SK-N-SH (cell line): ENCODE results near the gene FMO2. TPM values are rescaled to one million over a fixed set of nuclear protein-coding genes. Genes with fewer than 3 reads are reported as not detected.

ENCODE experiments used
- CTCF ChIA-PET: fragments of 300-600, 350-600 bp; formaldehyde crosslinking; extraction: SDS; loops from one replicate; lab custom pipeline; 2021; lab: Yijun Ruan, JAX
- POLR2A ChIA-PET: fragments of 350-600 bp; sonication (Branson Sonifier 250); formaldehyde crosslinking; extraction: SDS; loops from one replicate; lab custom pipeline; 2020; ENCODE audit warnings: antibody characterized with exemption, inconsistent platforms; lab: Yijun Ruan, JAX
- DNase-seq: peaks from one replicate; pipeline ENCODE4 v3.0.0; 2012
- H2AFZ ChIP-seq: fragments of 200-600 bp; sonication (generic); 2 replicates; pipeline ENCODE4 v1.8.1; 2016; ENCODE audit warnings: antibody characterized with exemption, mild to moderate bottlenecking, low read depth
- H3F3A ChIP-seq: fragments of 200-600 bp; sonication (generic); replicated peaks from 2 replicates; pipeline ENCODE3; 2016; ENCODE audit warnings: antibody characterized with exemption, mild to moderate bottlenecking; ENCODE audit not compliant: insufficient read depth
- H3K27ac ChIP-seq, 2 experiments: fragments of 200-500 bp in 1 of 2; fragments of 200-600 bp in 1 of 2; sonication (Bioruptor generic) in 1 of 2; sonication (generic), shearing (Covaris generic) in 1 of 2; 2 replicates each; pipeline versions ENCODE4 v1.5.1 to v1.6.1; 2014 to 2016; ENCODE audit warnings: low read depth in 2 of 2, inconsistent platforms in 1 of 2, low read length in 1 of 2, mild to moderate bottlenecking in 1 of 2, mixed read lengths in 1 of 2
- H3K27me3 ChIP-seq: fragments of 200-600 bp; sonication (generic), shearing (Covaris generic); 2 replicates; pipeline ENCODE4 v1.6.1; 2016; ENCODE audit warnings: mixed run types; ENCODE audit not compliant: insufficient read depth
- H3K36me3 ChIP-seq, 2 experiments: fragments of 200-500 bp in 1 of 2; fragments of 200-600 bp in 1 of 2; sonication (Bioruptor generic) in 1 of 2; sonication (generic) in 1 of 2; replicated peaks in 1 of 2; 2 replicates each; pipeline versions ENCODE3 to v1.5.1; 2014 to 2016; ENCODE audit warnings: low read length in 1 of 2, mild to moderate bottlenecking in 1 of 2; ENCODE audit not compliant: insufficient read depth in 2 of 2, control insufficient read depth in 1 of 2
- H3K4me1 ChIP-seq, 2 experiments: fragments of 200-500 bp in 1 of 2; fragments of 200-600 bp in 1 of 2; sonication (Bioruptor generic) in 1 of 2; sonication (generic), shearing (Covaris generic) in 1 of 2; 2 replicates each; pipeline versions ENCODE4 v1.5.1 to v1.6.1; 2014 to 2016; ENCODE audit warnings: low read depth in 1 of 2, low read length in 1 of 2, mixed run types in 1 of 2; ENCODE audit not compliant: insufficient read depth in 2 of 2, control insufficient read depth in 1 of 2
- H3K4me2 ChIP-seq: fragments of 200-600 bp; sonication (generic), shearing (Covaris generic); 2 replicates; pipeline ENCODE4 v1.6.1; 2017; ENCODE audit warnings: mixed run types
- H3K4me3 ChIP-seq, 2 experiments: fragments of 200-500 bp in 1 of 2; fragments of 200-600 bp in 1 of 2; sonication (Bioruptor generic) in 1 of 2; sonication (generic), shearing (Covaris generic) in 1 of 2; 2 replicates each; pipeline versions ENCODE4 v1.5.1 to v1.8.1; 2014 to 2016; ENCODE audit warnings: low read depth in 2 of 2, inconsistent platforms in 1 of 2, low read length in 1 of 2, mild to moderate bottlenecking in 1 of 2, mixed read lengths in 1 of 2, moderate library complexity in 1 of 2
- H3K79me2 ChIP-seq: fragments of 200-600 bp; sonication (generic); 2 replicates; pipeline ENCODE4 v1.8.1; 2017; ENCODE audit warnings: mild to moderate bottlenecking; ENCODE audit not compliant: insufficient read depth
- H3K9ac ChIP-seq: fragments of 200-600 bp; sonication (generic); 2 replicates; pipeline ENCODE4 v1.6.1; 2017; ENCODE audit warnings: mixed run types
- H3K9me2 ChIP-seq: fragments of 200-600 bp; sonication (generic); 2 replicates; pipeline ENCODE4 v1.6.1; 2017; ENCODE audit warnings: mixed run types
- H3K9me3 ChIP-seq: fragments of 200-600 bp; sonication (generic); 2 replicates; pipeline ENCODE4 v1.6.1; 2017; ENCODE audit warnings: mixed run types, mild to moderate bottlenecking, moderate library complexity
- H4K20me1 ChIP-seq: fragments of 200-600 bp; sonication (generic); 2 replicates; pipeline ENCODE4 v1.6.1; 2017; ENCODE audit warnings: mild to moderate bottlenecking, mixed run types; ENCODE audit not compliant: insufficient read depth
- ELF1 ChIP-seq: IDR thresholded peaks from 2 replicates; pipeline ENCODE4 v1.4.0; 2012
- EP300 ChIP-seq, 2 experiments: IDR thresholded peaks; 2 replicates each; pipeline versions ENCODE4 v1.4.0 to v1.6.1; 2012; ENCODE audit warnings: borderline replicate concordance in 1 of 2, low read depth in 1 of 2, low read length in 1 of 2
- EZH2phosphoT487 ChIP-seq: fragments of 200-600 bp; sonication (generic); IDR thresholded peaks from 2 replicates; pipeline ENCODE4 v1.6.1; 2017; ENCODE audit warnings: low read depth, mixed run types, mild to moderate bottlenecking, antibody characterized with exemption, moderate library complexity, borderline replicate concordance
- FOXJ3 ChIP-seq: sonication (generic); formaldehyde crosslinking; IDR thresholded peaks from 2 replicates; pipeline ENCODE4 v1.5.1; 2020; ENCODE audit warnings: mild to moderate bottlenecking, missing genetic modification reagents
- FOXM1 ChIP-seq: IDR thresholded peaks from 2 replicates; pipeline ENCODE4 v1.4.0; 2012; ENCODE audit warnings: low read depth, mild to moderate bottlenecking
- GABPA ChIP-seq: IDR thresholded peaks from 2 replicates; pipeline ENCODE4 v1.4.0; 2012; ENCODE audit warnings: low read depth, mild to moderate bottlenecking
- JUND ChIP-seq: IDR thresholded peaks from 2 replicates; pipeline ENCODE4 v1.4.0; 2012
- MXI1 ChIP-seq: IDR thresholded peaks from 2 replicates; pipeline ENCODE4 v1.6.1; 2012; ENCODE audit warnings: mild to moderate bottlenecking, low read depth, low read length, improper control_type of control experiment
- NFIC ChIP-seq: IDR thresholded peaks from 2 replicates; pipeline ENCODE4 v1.4.0; 2012; ENCODE audit warnings: borderline replicate concordance
- NRF1 ChIP-seq: IDR thresholded peaks from 2 replicates; pipeline ENCODE4 v1.6.1; 2012; ENCODE audit warnings: low read depth, mild to moderate bottlenecking, low read length
- PBX3 ChIP-seq: IDR thresholded peaks from 2 replicates; pipeline ENCODE4; 2012
- POLR2AphosphoS5 ChIP-seq: IDR thresholded peaks from 2 replicates; pipeline ENCODE4 v1.6.1; 2012; ENCODE audit warnings: low read depth, low read length
- RCOR1 ChIP-seq: fragments of 150-350 bp; IDR thresholded peaks from 2 replicates; pipeline ENCODE4 v1.6.1; 2017; ENCODE audit warnings: antibody characterized with exemption, low read length
- SIN3A ChIP-seq: IDR thresholded peaks from 2 replicates; pipeline ENCODE4 v1.6.1; 2012; ENCODE audit warnings: low read depth, mild to moderate bottlenecking, low read length, moderate library complexity, borderline replicate concordance
- SMC3 ChIP-seq: IDR thresholded peaks from 2 replicates; pipeline ENCODE4 v1.6.1; 2012; ENCODE audit warnings: low read depth, low read length, improper control_type of control experiment
- USF1 ChIP-seq: IDR thresholded peaks from 2 replicates; pipeline ENCODE4 v1.4.0; 2012; ENCODE audit warnings: low read depth, borderline replicate concordance
- USF2 ChIP-seq: fragments of 150-350 bp; IDR thresholded peaks from 2 replicates; pipeline ENCODE4 v1.6.1; 2017; ENCODE audit warnings: antibody characterized with exemption, low read length, low read depth, borderline replicate concordance
- YY1 ChIP-seq: IDR thresholded peaks from 2 replicates; pipeline ENCODE4 v1.4.0; 2012; ENCODE audit warnings: low read depth, mild to moderate bottlenecking
- WGBS: methylation state at CpG from one replicate; pipeline ENCODE4 v1.1.6; 2017; ENCODE audit warnings: low lambda C conversion rate; 5-methylcytosine and 5-hydroxymethylcytosine counted together
- polyA plus RNA-seq, 3 experiments: library from polyadenylated mRNA; depleted of rRNA; stranded (reverse); fragments of >200 nt; gene quantifications; 2 replicates each; pipeline ENCODE4 v1.2.3, GENCODE V29; 2012
- TF ChIP-seq, protein P1 (sequence below): IDR thresholded peaks from 2 replicates; pipeline ENCODE4 v1.4.0; 2012; ENCODE audit warnings: low read depth
- TF ChIP-seq, protein P2 (sequence below): fragments of 150-350 bp; IDR thresholded peaks from 2 replicates; pipeline ENCODE4 v1.6.1; 2016; ENCODE audit warnings: mild to moderate bottlenecking, low read depth, low read length
- TF ChIP-seq, protein P3 (sequence below): IDR thresholded peaks from 2 replicates; pipeline ENCODE4 v1.6.1; 2012; ENCODE audit warnings: mild to moderate bottlenecking, low read depth, low read length, moderate library complexity

FMO2 gene
- polyA plus RNA-seq, 1 of the 3 experiments (the other 2 are of a cell fraction): not detected

GRCh38 chr1:171196351-171196750, 11.3 kb downstream of the FMO2 start:
- H3K4me1 ChIP-seq: no peaks in the 10 kb centered on the region
- 6% methylated on average over 3 of the region's 3 CpGs for whole genome bisulfite sequencing
- POLR2A ChIA-PET: no interaction called here
- no peaks in the 10 kb centered on the region for H3K79me2 ChIP-seq
- H3K27ac ChIP-seq: no peak overlapping the region
- no peaks in the 10 kb centered on the region for H3K9me2 ChIP-seq
- H3K36me3 ChIP-seq: no peaks in the 10 kb centered on the region
- H3F3A ChIP-seq: no peaks in the 10 kb centered on the region
- H3K4me3 ChIP-seq: no peak overlapping the region
- no peak for TF ChIP-seq NFIC
- TF ChIP-seq SMC3: no peak
- TF ChIP-seq ELF1: no peak
- no peak for TF ChIP-seq YY1
- TF ChIP-seq NRF1: no peak
- no peak for TF ChIP-seq JUND
- TF ChIP-seq POLR2AphosphoS5: no peak
- TF ChIP-seq, protein P1, sequence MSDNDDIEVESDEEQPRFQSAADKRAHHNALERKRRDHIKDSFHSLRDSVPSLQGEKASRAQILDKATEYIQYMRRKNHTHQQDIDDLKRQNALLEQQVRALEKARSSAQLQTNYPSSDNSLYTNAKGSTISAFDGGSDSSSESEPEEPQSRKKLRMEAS: no peak
- no peak for TF ChIP-seq MXI1
- no peak for TF ChIP-seq SIN3A
- no peak for TF ChIP-seq EZH2phosphoT487
- no peak for TF ChIP-seq PBX3
- no peak overlapping the region for H2AFZ ChIP-seq
- no peak overlapping the region for H3K4me2 ChIP-seq
- no peak for DNase-seq
- H3K9ac ChIP-seq: no peak overlapping the region
- H3K9me3 ChIP-seq: no peaks in the 10 kb centered on the region
- peaks cover 52% of the 10 kb centered on the region; the same call in 1 of the 2 replicates for H3K27me3 ChIP-seq
- CTCF ChIA-PET: interaction anchor here (1.4 kb wide), 1 partner anchor 229 kb away, joined by 3 read pairs; no protein-coding TSS in a partner anchor
- no peaks in the 10 kb centered on the region for H4K20me1 ChIP-seq

DNA sequence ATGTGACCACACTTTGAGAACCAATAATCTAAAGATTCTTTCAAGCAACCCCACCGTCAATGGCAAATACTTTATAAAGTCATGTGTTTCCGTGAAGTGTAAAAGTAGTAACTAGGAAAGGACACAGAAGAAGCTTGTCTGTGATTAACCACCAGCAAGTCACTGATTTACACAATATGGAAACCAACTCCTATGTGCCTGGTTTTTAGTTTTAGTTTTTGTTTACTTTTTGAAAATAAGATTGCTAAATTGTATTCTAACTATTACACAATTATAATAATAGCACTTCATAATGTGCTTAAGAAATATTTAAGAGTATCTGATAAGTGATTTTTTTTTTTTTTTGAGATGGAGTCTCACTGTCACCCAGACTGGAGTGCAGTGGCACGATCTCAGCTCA, 13.0 kb downstream of the FMO2 start:
- Histone ChIP-seq H3K9me3 (no peaks in the 10 kb centered on the region), H3K9ac (no peak overlapping the region), H3K27ac (no peak overlapping the region), H3K4me1 (no peaks in the 10 kb centered on the region), H3K4me2 (no peak overlapping the region), H3K36me3 (no peaks in the 10 kb centered on the region), H3K27me3 (peaks cover 58% of the 10 kb centered on the region; the same call in 1 of the 2 replicates), H3K9me2 (no peaks in the 10 kb centered on the region), H3K79me2 (no peaks in the 10 kb centered on the region), H3K4me3 (no peak overlapping the region), H2AFZ (no peak overlapping the region), H3F3A (no peaks in the 10 kb centered on the region), H4K20me1 (no peaks in the 10 kb centered on the region)
- POLR2A ChIA-PET: no interaction called here
- CTCF ChIA-PET: interaction anchor here (0.8 to 1.5 kb wide), 2 partner anchors 9 to 14 kb away, joined by 4 read pairs; no protein-coding TSS in a partner anchor
- 5% methylated on average over 3 of the region's 3 CpGs for WGBS
- DNase-seq: no peak
- TF ChIP-seq JUND (no peak), USF2 (no peak), USF1 (no peak), FOXJ3 (CRISPR knock-in tag) (no peak), YY1 (no peak), MXI1 (no peak), NFIC (no peak), NRF1 (no peak), FOXM1 (no peak), GABPA (no peak), EP300 (IDR thresholded peaks at IDR 0.05; ENCODE audit: borderline replicate concordance in 1 of 2, low read depth in 1 of 2, low read length in 1 of 2) (no peak), RCOR1 (no peak)
- TF ChIP-seq, protein P2, sequence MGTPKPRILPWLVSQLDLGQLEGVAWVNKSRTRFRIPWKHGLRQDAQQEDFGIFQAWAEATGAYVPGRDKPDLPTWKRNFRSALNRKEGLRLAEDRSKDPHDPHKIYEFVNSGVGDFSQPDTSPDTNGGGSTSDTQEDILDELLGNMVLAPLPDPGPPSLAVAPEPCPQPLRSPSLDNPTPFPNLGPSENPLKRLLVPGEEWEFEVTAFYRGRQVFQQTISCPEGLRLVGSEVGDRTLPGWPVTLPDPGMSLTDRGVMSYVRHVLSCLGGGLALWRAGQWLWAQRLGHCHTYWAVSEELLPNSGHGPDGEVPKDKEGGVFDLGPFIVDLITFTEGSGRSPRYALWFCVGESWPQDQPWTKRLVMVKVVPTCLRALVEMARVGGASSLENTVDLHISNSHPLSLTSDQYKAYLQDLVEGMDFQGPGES: no peak
- TF ChIP-seq, protein P3, sequence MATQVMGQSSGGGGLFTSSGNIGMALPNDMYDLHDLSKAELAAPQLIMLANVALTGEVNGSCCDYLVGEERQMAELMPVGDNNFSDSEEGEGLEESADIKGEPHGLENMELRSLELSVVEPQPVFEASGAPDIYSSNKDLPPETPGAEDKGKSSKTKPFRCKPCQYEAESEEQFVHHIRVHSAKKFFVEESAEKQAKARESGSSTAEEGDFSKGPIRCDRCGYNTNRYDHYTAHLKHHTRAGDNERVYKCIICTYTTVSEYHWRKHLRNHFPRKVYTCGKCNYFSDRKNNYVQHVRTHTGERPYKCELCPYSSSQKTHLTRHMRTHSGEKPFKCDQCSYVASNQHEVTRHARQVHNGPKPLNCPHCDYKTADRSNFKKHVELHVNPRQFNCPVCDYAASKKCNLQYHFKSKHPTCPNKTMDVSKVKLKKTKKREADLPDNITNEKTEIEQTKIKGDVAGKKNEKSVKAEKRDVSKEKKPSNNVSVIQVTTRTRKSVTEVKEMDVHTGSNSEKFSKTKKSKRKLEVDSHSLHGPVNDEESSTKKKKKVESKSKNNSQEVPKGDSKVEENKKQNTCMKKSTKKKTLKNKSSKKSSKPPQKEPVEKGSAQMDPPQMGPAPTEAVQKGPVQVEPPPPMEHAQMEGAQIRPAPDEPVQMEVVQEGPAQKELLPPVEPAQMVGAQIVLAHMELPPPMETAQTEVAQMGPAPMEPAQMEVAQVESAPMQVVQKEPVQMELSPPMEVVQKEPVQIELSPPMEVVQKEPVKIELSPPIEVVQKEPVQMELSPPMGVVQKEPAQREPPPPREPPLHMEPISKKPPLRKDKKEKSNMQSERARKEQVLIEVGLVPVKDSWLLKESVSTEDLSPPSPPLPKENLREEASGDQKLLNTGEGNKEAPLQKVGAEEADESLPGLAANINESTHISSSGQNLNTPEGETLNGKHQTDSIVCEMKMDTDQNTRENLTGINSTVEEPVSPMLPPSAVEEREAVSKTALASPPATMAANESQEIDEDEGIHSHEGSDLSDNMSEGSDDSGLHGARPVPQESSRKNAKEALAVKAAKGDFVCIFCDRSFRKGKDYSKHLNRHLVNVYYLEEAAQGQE: no peak
- TF ChIP-seq, protein P1: no peak
